ENCODE results near the gene CCDC30. TPM values are rescaled to one million over a fixed set of nuclear protein-coding genes. Genes with fewer than 3 reads are reported as not detected.

The CCDC30 gene
- under 1 TPM; 0.67 to 0.69 TPM for total RNA-seq

DNA sequence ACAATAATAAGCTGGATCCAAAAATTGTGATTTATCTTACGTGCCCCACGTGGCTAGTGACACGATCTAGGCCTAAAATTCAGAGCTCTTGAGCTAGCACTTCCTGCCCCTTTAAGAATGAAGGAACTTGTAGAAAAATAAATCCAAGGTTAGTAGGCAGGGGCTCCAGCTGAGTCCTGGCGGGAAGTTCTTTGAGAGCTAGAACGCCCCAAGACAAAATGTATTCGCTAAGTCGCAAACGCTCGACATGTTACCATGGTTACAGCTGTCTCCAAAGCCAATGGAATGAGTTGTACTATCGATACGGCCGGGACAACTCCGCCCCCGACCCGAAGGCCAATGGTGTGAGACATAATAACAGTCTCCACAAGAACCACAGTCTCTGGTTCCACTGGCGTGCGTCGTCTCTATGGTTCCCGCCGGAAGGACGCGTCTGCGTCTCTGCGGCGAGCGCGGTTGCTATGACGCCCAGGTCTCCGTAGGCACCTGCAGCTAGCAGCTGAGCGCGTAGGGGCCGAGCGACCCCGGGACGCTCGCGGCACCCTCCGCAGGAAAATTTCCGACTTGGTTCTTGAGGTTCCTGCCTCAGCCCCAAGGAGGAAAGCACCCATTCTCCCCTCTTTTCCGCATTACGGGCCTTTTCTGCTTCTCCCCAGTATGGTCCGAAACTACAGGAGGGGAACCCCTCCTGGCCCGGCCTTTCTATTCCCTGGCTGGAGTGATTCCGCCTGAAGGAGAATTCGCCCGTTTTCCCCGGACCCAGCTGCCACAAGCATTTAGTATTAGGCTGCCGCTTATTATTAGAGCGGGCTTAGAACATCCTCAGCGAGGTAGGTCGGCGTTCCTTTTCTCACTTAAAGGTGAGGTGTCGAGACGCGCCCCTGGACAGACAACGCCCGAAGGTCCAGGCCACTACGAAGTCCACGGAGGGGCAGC is at the start of gene CCDC30:
TSS of gene CCDC30 (plus strand) at position 459 of the 936 bp plus-strand sequence. CDS start 17,266 bp downstream, outside the sequence.

DNA sequence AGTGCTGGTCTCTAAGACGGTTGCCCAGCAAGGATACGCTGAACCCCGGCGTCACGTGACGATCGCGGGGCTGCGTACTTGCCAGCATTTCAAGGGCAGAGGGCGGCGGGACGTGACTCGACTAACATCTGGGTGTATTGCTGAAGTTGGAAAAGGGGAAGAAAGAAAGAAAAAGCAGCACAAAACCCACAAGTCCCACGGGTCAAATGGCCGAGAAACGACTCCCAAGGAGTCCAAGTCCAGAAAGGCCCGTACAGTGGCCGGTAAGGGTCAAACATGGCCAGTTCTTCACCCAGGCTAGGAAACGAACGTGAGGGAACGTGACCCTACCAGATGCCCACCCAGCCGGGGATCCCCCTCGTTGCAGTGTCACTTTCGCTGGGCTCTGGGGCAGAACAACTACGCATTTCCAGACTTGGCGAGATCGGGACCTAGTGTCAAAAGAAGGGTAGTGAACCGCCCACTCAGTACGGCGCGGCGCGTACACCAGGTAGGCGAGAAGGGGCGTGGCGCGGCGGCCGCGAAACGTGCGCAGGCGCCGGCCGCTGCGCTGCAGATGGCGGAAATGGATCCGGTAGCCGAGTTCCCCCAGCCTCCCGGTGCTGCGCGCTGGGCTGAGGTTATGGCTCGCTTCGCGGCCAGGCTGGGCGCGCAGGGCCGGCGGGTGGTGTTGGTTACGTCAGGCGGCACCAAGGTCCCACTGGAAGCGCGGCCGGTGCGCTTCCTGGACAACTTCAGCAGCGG is 6.9 kb upstream of the CCDC30 start, which contains the start of the genes PPCS and ZMYND12:
TSS of gene PPCS (plus strand) at position 534 of the 744 bp plus-strand sequence. CDS start at position 557, 23 bp downstream.
TSS of gene ZMYND12 (minus strand) at position 13 of the 744 bp plus-strand sequence. CDS start 25 bp downstream, outside the sequence.

DNA sequence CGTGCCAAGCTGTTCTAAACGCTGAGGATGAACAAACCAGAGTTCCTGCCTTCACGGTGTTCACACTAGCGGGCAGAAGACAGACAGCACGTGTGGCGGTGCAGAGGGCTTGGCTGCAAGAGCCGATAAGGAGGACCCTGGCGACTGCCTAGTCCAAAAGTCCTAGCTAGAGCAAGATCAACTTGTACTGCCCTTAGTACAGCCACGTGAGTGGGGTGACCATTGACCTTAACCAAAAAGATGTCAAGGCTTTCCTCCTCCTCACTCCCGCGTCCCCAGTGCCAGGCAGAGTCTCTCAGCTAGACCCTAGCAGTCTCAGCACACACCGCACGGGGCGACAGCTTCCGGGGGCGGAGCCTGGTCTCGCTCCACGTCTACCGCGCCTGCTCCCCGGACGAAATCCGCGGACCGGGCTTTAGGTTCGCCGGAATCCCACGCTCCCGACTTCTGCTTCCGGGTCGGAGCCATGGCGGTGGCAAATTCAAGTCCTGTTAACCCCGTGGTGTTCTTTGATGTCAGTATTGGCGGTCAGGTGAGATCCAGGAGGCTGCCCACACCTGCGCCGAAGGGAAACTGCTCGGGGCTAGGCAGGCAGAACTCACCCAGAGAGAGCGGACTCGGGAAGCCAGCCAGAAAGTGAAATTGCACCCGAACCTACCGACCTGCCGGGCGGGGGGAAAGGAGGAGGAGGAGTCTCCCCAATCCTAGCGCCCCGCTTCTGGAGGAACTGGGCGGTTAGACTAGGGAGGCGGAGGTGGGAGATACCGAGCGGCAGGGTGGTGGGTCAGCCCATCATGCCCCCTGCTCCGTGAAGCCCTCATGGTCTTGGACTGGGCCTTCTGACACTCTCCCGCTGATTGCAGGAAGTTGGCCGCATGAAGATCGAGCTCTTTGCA is 195.1 kb downstream of the CCDC30 start, which contains the start of gene PPIH:
TSS of gene PPIH (plus strand) at position 443 of the 896 bp plus-strand sequence. CDS start at position 467, 24 bp downstream.

DNA sequence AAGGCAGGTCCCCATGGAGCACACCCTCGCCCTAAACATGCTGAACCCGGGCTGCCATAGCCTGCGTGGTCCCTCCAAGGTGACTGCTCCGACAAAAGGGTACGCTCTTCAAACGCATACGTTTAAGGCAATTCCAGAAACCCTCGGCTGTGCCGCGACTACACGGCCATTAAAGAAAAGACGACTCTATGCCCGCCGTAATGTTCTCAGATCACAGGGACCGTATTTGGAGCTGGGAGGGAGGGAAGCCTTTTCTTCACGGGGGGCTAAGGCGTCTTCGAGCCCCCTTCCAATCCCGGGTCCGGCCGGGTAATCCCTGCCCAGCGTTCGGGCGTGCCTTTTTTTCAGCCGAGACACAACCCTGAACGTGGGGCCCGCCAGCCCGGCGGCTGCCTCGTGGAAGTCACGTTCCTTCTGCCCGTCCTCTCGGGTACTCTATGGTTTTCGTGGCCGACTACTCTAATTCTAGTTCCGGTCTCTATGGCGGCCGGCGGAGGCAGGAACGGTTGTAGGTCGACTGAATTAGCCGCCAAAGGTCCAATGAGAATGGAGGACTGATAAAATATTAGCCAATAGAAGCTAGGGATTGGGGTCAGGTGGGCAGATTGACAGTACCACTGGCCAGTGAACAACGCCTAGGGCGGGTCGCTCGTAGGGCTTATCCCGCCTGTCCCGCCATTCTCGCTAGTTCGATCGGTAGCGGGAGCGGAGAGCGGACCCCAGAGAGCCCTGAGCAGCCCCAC is 218.8 kb downstream of the CCDC30 start, which contains the start of gene YBX1:
TSS of gene YBX1 (plus strand) at position 678 of the 743 bp plus-strand sequence. CDS start 148 bp downstream, outside the sequence.

Small RNAs within 50 kb of the gene (small RNA-seq; reads per million reads assigned to genes)
- gene RNU6-536P (0 reads per million in 2 donors), gene TMSB4XP1 (0 reads per million in 2 donors)

Other genes starting within 250 kb of the CCDC30 start
- gene FOXJ3, start 128.1 kb upstream of the CCDC30 start, total RNA-seq, result 10 to 100 TPM; 29.6 to 32.6 TPM
- under 1 TPM; under 0.01 TPM for gene RIMKLA, start 82.5 kb upstream of the CCDC30 start, total RNA-seq
- gene ZMYND12, start 7.3 kb upstream of the CCDC30 start, total RNA-seq, result 1 to 10 TPM in 1 of 2 donors, under 1 TPM in 1; 0.67 to 1.7 TPM
- gene PPCS, start 6.7 kb upstream of the CCDC30 start, total RNA-seq, result 10 to 100 TPM; 79.2 to 83.3 TPM
- gene PPIH, start 195.1 kb downstream of the CCDC30 start, total RNA-seq, result 10 to 100 TPM; 24.4 to 34.3 TPM
- 100 to 1,000 TPM; 365 to 602 TPM for gene YBX1, start 219.1 kb downstream of the CCDC30 start, total RNA-seq

Measured in melanocyte of skin (primary cell).